Stimulated activated CD4-positive, alpha-beta T cell treated with anti-CD3 and anti-CD28 coated beads, TNF-alpha, amount 100 ng/mL, for 4 hours (primary cell): ENCODE measurements around the gene ATN1.
A peak's percentile ranks its signal among the peaks of the same experiment; 100 is the strongest.
"Not testable (repeated sequence)": the region's sequence is repeated elsewhere in the genome, so short reads cannot be mapped to it uniquely, and the experiment has no call there.

ENCODE experiments used
- DNase-seq, 3 experiments: peaks; one replicate each; pipeline ENCODE4 v3.0.0-alpha.2; 2020; ENCODE audit warnings: low read depth in 3 of 3

ATN1 gene

GRCh38 chr12:6904280-6905276 is 23.2 kb upstream of the ATN1 start, which contains the start of gene LRRC23:
Gene LRRC23, plus strand, starts transcription at chr12:6904822. Its CDS starts 812 bp downstream, at chr12:6905634.
- DNase-seq = peak; percentile 92 to 93 (median 93)

GRCh38 chr12:6905414-6906040 is 22.2 kb upstream of the ATN1 start:
- DNase-seq = no peak

- not testable (repeated sequence) for DNase-seq
Observed at GRCh38 chr12:6908141-6908540, 19.6 kb upstream of the ATN1 start.

GRCh38 chr12:6909421-6910145 is 18.2 kb upstream of the ATN1 start:
- no peak for DNase-seq

GRCh38 chr12:6912164-6912935 is 15.4 kb upstream of the ATN1 start:
- no peak for DNase-seq

- DNase-seq = peak; percentile 70 to 83 (median 80)
Observed at GRCh38 chr12:6914246-6914946, 13.4 kb upstream of the ATN1 start, which contains the start of gene ENO2. Gene ENO2, plus strand, starts transcription at chr12:6914580. Its CDS starts 1,253 bp downstream, at chr12:6915833.

- DNase-seq = no peak
Observed at GRCh38 chr12:6914947-6915788, 12.6 kb upstream of the ATN1 start.

GRCh38 chr12:6915789-6916285 is 11.9 kb upstream of the ATN1 start:
- no peak for DNase-seq

- DNase-seq = no peak
Observed at GRCh38 chr12:6916426-6917200, 11.1 kb upstream of the ATN1 start.

- no peak for DNase-seq
Observed at GRCh38 chr12:6917491-6918231, 10.1 kb upstream of the ATN1 start.

GRCh38 chr12:6919588-6919987 is 8.2 kb upstream of the ATN1 start:
- DNase-seq = no peak

GRCh38 chr12:6921539-6921938 is 6.2 kb upstream of the ATN1 start:
- no peak for DNase-seq

GRCh38 chr12:6921996-6922946 is 5.5 kb upstream of the ATN1 start:
- DNase-seq = no peak

GRCh38 chr12:6923003-6923732 is 4.6 kb upstream of the ATN1 start:
- no peak for DNase-seq

- no peak for DNase-seq
Observed at GRCh38 chr12:6923851-6924250, 3.9 kb upstream of the ATN1 start.

- DNase-seq = no peak
Observed at GRCh38 chr12:6925239-6925539, 2.6 kb upstream of the ATN1 start.
